Measurements from ENCODE around the gene PIH1D2. TPM values are rescaled to one million over a fixed set of nuclear protein-coding genes. Genes with fewer than 3 reads are reported as not detected.
"Not testable (repeated sequence)": the region's sequence is repeated elsewhere in the genome, so short reads cannot be mapped to it uniquely, and the experiment has no call there.

PIH1D2 gene, protein sequence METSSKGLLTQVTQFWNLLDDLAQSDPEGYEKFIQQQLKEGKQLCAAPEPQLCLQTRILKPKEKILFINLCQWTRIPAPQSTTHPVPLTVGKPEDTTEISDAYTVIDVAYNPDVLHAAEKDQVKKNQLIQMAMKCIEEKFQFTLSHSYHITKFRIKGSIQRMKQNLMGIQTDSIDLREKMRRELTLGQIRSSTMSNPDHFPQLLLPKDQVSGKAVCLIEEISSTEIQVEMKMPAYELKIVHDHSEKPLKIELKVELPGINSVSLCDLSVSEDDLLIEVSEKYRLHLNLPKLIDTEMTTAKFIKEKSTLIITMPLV
- total RNA-seq = not detected in 2 replicates

GRCh38 chr11:112073941-112074811 lies at the start of gene PIH1D2, which contains the start of gene NKAPD1:
Gene PIH1D2 (minus strand): TSS chr11:112074017. CDS start chr11:112073174, 843 bp downstream.
Gene NKAPD1 (plus strand): TSS chr11:112074299. CDS start chr11:112075575, 1,276 bp downstream.
- intact Hi-C loops (cut with micrococcal nuclease) = loop anchor here (1.0 to 5.0 kb wide), 11 partner anchors 12 to 1240 kb away; partner anchors contain the start of genes ALG9, CFAP68, DLAT and FDXACB1

- intact Hi-C loops (cut with micrococcal nuclease) = no loop called here
Observed at GRCh38 chr11:112123129-112123528, 49.3 kb upstream of the PIH1D2 start.

DNA sequence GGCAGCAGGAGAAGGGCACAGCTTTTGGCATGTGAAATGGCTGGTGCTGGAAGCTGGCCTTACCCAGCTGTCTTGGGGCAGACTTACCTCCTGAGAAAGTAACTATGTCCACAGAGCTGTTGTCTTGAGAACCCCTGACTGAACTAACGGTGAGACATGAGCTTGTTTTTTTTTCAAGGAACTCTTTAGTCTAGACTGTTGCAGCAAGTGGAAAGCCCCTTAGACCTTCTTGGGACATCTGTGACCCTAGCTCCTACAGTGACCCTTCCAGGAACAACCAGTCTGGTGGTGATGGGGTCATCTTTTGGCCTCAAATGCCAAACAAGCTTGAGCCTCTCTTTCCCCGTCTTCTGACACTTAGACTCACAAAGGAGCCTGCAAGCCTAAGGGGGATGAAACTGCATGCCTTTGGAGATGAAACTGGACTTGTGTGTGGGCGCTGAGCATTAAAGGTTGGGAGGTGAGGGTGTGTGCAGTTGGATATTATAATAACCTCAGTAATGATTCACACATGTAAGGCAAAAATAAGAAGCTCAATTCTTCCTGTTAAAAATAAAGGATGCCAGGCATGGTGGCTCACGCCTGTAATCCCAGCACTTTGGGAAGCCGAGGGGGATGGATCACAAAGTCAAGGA lies 48.3 kb upstream of the PIH1D2 start:
- intact Hi-C loops (cut with micrococcal nuclease) = no loop called here

- intact Hi-C loops (cut with micrococcal nuclease) = no loop called here
Observed at GRCh38 chr11:112118176-112118575, 44.4 kb upstream of the PIH1D2 start.

DNA sequence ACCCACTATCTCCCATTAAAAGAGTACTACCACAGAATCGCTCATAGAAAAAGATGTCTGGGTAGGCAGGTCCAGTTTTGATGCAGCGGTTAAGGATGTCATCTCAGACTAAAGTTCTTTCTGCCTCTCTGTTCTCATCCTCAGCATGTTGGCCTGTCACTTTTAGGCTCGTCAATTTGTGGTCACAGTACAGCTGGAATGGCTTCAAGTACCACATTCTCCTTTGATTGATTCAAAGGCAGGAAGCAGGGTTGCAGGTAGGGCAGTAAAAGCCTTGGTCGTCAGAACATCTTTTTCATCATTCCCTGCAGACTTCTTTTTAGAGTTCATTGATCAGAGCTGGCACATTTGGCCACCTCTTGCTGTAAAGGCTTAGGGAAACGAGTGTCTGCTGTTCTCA lies 41.6 kb upstream of the PIH1D2 start:
- intact Hi-C loops (cut with micrococcal nuclease) = no loop called here

- intact Hi-C loops (cut with micrococcal nuclease) = no loop called here
Observed at GRCh38 chr11:112114460-112114859, 40.6 kb upstream of the PIH1D2 start.

DNA sequence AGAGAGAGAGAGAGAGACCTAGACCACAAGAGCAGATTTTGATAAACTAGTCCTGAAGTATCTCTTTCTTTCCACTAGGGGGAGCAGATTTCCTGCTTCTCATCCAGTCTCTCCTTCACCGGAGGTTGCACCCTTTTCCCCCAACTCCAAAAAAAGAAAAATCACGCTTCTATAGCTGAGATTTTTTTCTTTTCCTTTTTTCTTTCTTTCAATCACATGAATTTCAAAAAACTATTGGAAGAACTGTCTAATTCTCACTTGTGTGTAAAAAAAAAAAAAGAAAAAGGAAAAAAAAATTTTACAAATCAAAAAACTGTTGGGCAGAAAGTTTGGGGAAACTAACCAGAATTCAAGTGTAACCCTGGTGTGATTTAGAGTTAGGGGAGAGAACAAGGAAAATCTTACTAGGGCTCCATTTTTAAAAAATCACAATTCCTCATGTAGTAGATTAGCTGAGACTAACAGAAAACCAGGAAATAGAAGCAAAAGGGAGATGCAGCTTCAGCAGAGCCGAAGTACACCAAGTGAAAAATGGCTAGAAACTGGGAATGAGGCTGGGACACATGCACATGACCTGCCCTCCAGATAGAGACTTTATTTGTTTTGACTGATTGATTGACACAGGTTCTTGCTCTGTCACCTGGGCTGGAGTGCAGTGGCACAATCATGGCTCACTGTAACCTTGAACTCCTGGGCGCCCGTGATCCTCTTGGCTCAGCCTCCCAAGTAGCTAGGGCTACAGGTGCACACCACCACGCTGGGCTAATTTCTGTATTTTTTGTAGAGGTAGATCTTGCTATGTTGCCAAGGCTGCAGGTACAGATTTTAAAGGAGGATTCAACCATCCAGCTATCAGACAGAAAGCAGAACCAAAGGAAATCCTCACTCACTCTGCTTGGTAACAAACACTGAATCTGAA lies 40.0 kb upstream of the PIH1D2 start:
- intact Hi-C loops (cut with micrococcal nuclease) = loop anchor here (1.0 kb wide), 3 partner anchors 62 to 182 kb away; partner anchors contain the start of gene BCO2

DNA sequence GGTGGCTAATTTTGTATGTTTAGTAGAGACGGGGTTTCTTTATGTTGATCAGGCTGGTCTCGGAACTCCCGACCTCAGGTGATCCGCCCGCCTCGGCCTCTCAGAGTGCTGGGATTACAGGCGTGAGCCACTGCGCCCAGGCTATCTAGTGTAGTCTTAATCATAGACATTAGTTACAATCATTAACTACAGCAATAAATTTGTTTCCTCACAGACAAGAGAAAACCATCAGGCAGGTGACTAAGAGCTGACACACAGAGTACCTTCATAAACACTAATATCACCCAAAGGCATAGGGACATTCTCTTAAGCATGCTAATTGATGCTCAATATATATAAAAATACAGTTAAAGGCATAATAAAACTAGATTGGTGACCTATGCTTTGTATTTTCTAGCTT lies 32.3 kb upstream of the PIH1D2 start:
- intact Hi-C loops (cut with micrococcal nuclease) = no loop called here

GRCh38 chr11:112103446-112103845 lies 29.6 kb upstream of the PIH1D2 start:
- intact Hi-C loops (cut with micrococcal nuclease) = no loop called here

DNA sequence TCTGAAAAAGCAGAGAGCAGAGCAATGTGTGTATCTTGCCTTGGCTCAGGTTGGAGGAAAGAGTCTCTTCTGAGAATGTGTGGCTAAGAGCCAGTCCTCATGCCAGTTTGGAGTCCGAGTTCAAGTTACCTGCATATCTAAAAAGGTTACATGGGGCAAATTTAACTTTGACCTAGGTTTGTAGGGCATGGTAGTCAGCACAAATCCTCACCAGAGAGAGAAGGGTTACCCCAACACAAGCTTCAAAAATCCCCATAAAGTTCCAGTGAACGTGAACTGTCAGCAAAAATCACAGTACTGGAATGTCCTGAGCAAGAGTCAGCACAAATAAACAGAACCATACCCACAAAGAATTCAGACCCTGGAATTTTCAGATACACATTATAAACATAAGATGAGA lies 26.6 kb upstream of the PIH1D2 start:
- intact Hi-C loops (cut with micrococcal nuclease) = no loop called here

DNA sequence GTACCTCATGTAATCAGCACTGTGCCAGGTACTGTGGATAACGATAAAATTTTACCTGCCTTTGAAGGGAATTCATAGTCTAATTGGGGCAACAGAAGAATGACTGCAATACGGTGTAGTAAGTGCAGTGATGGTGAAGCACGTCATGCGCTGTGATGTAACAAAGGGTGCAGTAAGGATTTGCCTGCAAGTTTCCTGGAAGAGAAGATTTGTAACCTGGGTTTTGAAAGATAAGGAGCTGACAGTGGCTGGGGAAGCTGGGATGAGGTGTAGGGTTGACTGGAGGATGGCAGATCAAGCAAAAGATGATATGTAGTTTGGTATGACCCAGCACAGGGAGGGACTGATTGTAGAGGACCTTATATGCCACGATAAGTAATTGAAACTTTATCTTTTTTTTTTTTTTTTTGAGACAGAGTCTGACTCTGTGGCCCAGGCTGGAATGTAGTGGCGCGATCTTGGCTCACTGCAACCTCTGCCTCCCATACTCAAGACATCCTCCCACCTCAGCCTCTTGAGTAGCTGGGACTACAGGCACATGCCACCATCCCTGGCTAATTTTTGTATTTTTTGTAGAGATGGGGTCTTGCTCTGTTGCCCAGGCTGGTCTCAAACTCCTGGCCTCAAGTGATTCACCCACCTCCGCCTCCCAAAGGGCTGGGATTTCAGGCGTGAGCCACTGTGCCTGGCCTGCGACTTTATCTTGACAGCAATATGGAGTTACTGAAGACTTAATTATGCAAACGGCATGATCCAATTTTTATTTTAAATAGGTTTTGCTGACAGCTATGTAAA lies 24.1 kb upstream of the PIH1D2 start:
- intact Hi-C loops (cut with micrococcal nuclease) = no loop called here

DNA sequence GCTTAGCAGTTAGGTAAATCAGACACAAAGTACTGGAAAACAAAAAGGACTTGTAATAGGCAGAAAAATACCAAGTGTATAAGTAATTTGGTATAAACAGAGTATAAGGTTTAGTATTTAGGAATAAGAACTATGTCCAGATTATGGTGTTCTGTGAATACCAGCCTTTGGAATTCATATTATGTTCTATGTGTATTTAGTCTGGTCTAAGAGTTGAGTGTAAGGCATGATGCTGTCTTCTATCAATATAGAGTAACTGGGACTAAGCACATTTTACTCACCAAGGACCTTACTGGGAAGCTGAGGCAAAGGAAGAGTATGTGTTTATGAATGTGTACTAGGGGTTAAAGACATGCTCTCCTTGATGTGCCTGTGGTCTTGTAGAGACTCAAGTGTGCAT lies 22.4 kb upstream of the PIH1D2 start:
- intact Hi-C loops (cut with micrococcal nuclease) = no loop called here

DNA sequence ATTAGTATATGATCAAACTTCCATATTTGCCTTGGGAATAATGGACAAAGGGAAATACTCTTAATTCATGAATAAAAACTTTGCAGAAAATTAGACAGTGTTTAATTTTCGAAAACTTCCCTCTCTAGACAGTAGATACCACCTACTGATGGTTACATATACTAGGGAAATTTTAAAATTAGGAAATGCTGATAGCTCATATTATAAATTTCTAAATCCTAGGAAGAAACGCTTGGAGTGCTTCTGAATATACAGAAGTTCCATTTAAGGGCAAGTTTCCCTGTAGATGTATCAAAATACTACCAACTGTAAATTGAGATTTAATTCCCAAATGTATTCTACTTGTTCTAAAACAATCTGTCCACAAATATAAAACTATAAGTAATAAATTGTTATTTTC lies 21.5 kb upstream of the PIH1D2 start:
- intact Hi-C loops (cut with micrococcal nuclease) = not testable (repeated sequence)

DNA sequence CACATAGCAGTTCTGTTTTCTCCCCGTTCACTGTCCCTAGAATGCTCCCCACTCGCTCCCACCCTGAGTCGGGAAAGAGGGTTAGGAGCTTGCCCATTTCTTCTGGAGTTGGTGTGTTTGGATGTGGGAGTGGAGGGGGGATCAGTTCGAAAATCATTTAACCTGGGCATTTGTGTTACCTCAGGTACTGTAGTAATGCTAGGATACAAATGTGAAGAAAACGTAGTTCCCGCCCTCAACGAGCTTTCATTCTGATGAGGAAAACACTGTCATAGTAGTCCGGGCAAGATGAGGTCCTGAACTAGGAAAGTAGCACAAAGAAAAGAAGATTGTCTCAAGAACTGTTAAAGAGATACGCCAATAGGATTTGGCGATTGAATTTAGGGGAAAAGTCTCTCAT lies 13.4 kb upstream of the PIH1D2 start:
- intact Hi-C loops (cut with micrococcal nuclease) = loop anchor here (2.0 to 10.0 kb wide), 4 partner anchors 216 to 1788 kb away; partner anchors contain the start of genes ALG9, SIK2, USP28 and ZW10

GRCh38 chr11:112086422-112087191 lies 12.8 kb upstream of the PIH1D2 start, which contains the start of the genes SDHD and TIMM8B:
Gene SDHD (plus strand): TSS chr11:112086873. CDS start chr11:112086908, 35 bp downstream.
Gene TIMM8B (minus strand): TSS chr11:112086756. CDS start chr11:112086723, 33 bp downstream.
- intact Hi-C loops (cut with micrococcal nuclease) = loop anchor here (1.0 to 10.0 kb wide), 12 partner anchors 12 to 1788 kb away; partner anchors contain the start of genes ALG9, CFAP68, DLAT and FDXACB1

- intact Hi-C loops (cut with micrococcal nuclease) = loop anchor here (1.0 to 10.0 kb wide), 12 partner anchors 12 to 1789 kb away; partner anchors contain the start of genes ALG9, CFAP68, DLAT and FDXACB1
Observed at GRCh38 chr11:112085822-112086421, 12.1 kb upstream of the PIH1D2 start.

DNA sequence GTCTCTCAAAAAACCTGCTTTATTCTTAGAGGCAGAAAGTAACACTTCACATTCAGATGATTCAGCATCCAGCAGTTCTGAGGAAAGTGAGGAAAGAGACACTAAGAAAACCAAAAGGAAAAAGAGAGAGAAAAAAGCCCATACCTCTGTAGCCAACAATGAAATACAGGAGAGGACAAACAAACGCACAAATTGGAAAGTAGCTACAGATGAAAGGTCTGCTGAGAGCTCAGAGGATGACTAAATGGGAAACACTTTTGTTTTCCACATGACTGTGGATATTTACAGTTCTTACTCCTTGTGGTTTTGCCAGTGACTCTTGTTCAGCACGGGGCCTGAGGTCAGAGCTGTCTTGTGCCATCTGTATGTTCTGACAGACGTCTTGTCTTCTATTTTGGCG lies 8.9 kb upstream of the PIH1D2 start:
- intact Hi-C loops (cut with micrococcal nuclease) = loop anchor here (10.0 kb wide), 1 partner anchor 1792 kb away; the partner anchor contains the start of gene USP28

DNA sequence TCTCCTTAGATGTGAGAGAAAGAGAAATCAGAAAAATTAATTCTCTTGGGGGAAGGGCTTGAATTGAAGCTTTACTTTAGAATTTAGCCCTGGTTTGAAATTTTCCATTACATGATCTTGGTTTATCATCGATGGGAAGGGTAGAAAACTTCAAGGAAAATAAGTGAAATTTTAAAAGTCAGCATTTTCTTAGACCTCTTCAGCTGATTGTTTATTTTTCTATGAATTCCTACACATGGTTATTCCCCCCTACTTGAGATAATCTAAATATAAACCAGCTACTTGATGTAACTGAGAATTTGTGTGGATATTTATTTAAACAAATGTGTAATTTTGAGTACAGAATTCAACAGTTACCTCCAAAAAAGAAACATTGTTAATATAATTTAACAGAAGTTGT lies 10.9 kb downstream of the PIH1D2 start:
- intact Hi-C loops (cut with micrococcal nuclease) = no loop called here

All from T-helper 1 cell treated with Interleukin-12 subunit alpha and Interleukin-12 subunit beta and Interleukin-4 antibody, amounts not matched to agents 30 ng/mL and 1 ng/mL, for 36 hours (primary cell).